Activated CD8-positive, alpha-beta memory T cell treated with anti-CD3 and anti-CD28 coated beads, Interleukin-2, amount 50 U/mL, for 48 hours (primary cell): Measurements from ENCODE around the gene EYS.
"Not testable (repeated sequence)": the region's sequence is repeated elsewhere in the genome, so short reads cannot be mapped to it uniquely, and the experiment has no call there.

Experiments
- DNase-seq: peaks from one replicate; pipeline ENCODE4 v3.0.0-alpha.2; 2020

Gene EYS

GRCh38 chr6:63926950-63927927 is 1779.8 kb downstream of the EYS start:
- no peak for DNase-seq

GRCh38 chr6:63926258-63926780 is 1780.7 kb downstream of the EYS start:
- DNase-seq, result no peak

- DNase-seq, result no peak
Measured at GRCh38 chr6:63923139-63923739, 1783.8 kb downstream of the EYS start.

- no peak for DNase-seq
Measured at GRCh38 chr6:63919556-63920110, 1787.4 kb downstream of the EYS start.

- DNase-seq, result no peak
Measured at GRCh38 chr6:63912887-63913286, 1794.1 kb downstream of the EYS start.

- DNase-seq, result no peak
Measured at GRCh38 chr6:63910863-63911551, 1796.0 kb downstream of the EYS start.

GRCh38 chr6:63904650-63905248 is 1802.3 kb downstream of the EYS start:
- DNase-seq, result no peak

GRCh38 chr6:63899550-63899949 is 1807.5 kb downstream of the EYS start:
- DNase-seq, result no peak

GRCh38 chr6:63897952-63898351 is 1809.1 kb downstream of the EYS start:
- DNase-seq, result no peak

- DNase-seq, result no peak
Measured at GRCh38 chr6:63897459-63897858, 1809.6 kb downstream of the EYS start.

GRCh38 chr6:63888416-63888815 is 1818.6 kb downstream of the EYS start:
- DNase-seq, result no peak

- DNase-seq, result not testable (repeated sequence)
Measured at GRCh38 chr6:63887804-63888203, 1819.2 kb downstream of the EYS start.

- no peak for DNase-seq
Measured at GRCh38 chr6:63887002-63887751, 1819.8 kb downstream of the EYS start.

- DNase-seq, result no peak
Measured at GRCh38 chr6:63886341-63886740, 1820.7 kb downstream of the EYS start.

- no peak for DNase-seq
Measured at GRCh38 chr6:63883597-63883996, 1823.4 kb downstream of the EYS start.

- DNase-seq, result no peak
Measured at GRCh38 chr6:63882208-63882607, 1824.8 kb downstream of the EYS start.

- no peak for DNase-seq
Measured at GRCh38 chr6:63881791-63882190, 1825.2 kb downstream of the EYS start.

- DNase-seq, result no peak
Measured at GRCh38 chr6:63872233-63872632, 1834.8 kb downstream of the EYS start.

GRCh38 chr6:63868351-63868750 is 1838.7 kb downstream of the EYS start:
- no peak for DNase-seq

- DNase-seq, result no peak
Measured at GRCh38 chr6:63864671-63865318, 1842.2 kb downstream of the EYS start.

- DNase-seq, result no peak
Measured at GRCh38 chr6:63864061-63864460, 1843.0 kb downstream of the EYS start.
